ENCODE results near the gene EGFR.

EGFR gene

DNA sequence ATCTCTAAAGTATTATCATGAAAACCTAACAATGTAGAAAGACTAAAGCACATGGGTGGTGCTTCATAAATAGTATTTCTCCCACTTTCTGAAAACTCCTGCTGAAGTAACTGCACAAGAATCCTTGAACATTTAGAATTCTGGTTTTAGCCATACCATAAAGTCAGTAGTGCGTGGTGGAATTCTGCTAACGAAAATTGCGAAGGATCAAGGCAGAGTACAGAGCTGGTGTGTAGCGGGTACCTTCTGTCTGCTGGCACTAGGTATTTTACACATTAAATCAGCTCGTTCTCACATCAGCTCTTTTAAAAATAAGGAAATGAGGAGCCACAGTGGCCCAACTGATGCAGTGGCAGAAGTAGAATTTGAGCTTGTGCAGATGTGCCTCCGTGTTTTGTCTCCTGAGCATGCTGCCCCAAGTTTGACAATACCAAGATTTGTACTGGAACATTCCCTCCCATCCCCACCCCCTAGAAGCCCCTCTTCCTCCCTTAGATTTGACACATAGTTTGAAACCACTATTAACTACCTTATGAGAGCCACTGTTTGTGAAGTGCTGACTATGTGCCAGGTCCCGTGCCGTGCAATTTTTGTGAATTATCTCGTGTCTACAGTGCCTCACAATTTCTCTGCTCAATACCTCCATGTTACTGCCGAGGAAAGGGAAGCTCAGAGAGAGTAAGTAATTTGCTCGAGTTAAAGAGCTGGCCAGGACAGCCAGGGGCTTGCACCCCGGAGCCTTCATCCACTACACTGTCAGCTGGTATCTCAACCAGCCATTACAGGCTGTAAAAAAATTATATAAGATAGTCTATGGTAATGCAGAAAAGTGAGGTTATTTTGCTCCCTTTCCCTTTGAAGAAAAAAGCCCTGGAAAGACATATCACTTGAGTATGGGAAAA, 66.9 kb downstream of the EGFR start:
- DNase-seq: no peak

DNA sequence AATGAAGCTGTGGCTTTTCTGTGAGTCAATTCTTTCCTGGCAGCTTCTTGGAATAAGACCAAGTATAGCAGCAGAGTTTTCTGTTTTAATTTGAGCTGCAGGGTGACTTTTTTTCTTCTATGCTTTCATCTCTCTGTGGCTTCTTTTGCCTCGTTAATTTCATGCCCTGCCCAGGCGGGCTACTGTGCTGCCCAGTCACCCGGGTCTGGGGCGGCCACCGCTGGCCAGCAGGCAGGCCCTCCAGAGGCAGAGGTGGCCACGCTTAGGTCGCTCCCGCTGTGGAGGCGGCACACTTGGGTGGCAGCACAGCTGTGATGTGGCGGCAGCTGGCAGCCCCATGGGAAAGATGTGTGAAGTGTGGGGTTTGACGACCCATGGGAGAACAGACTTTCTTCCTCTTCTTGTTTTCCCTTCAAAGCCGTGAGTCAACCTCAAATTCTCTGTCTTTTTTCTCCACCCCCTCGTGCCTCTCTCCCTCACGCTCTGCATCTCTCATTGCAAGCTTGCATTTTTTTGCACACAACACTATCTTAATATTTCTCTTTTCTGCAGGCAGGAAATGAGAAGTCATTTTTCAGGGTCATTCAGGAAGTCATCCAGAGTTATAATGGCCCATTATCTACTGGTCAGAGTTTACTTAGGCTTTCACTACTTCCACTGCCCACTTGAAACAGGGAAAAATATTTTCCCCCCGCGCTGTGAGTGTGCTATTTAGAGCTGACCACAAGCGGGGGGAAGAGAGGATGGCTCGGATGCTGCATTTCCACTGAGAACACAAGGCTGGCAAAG, 67.8 kb downstream of the EGFR start:
- DNase-seq: no peak

DNA sequence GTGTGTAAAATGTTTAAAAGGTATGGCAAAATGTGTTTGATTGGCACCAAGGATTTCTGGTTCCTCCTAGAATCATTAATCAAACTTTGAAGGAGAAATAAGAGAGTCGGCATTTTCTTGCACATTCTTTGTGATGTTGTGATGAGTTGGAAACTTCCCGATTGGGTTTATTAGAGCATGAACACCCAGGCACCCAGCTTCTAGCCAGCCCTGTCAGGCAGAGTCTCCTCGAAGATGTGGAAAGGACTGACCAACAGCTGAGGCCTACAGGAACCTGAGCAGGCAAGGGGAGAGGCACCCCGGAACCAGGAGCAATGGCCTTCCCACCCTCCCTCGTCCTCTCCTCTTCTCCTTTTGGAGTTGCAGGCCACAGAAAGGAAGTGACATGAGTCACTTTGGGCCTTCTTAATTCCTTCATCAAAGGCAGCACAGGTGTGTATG, 68.7 kb downstream of the EGFR start:
- no peak for DNase-seq

DNA sequence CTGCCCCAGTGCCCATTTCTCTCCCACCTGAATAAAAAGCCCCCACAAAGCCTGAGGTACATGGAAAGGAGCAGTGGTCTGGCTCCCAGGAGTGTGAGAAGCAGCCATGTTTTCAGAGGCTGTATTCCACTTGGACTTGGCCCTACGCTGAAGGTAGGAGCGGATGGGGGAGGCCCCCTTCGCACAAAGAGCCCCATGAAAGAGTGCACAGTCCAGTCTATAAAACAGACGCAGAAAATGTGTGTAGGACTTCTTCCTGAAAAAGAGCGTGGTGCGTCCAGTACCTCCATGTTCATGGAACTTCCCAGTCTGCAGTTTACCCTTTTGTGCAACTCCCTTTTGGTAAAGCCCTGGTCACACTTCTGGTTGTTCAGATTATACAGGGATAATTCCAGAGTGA, 69.3 kb downstream of the EGFR start:
- DNase-seq: no peak

DNA sequence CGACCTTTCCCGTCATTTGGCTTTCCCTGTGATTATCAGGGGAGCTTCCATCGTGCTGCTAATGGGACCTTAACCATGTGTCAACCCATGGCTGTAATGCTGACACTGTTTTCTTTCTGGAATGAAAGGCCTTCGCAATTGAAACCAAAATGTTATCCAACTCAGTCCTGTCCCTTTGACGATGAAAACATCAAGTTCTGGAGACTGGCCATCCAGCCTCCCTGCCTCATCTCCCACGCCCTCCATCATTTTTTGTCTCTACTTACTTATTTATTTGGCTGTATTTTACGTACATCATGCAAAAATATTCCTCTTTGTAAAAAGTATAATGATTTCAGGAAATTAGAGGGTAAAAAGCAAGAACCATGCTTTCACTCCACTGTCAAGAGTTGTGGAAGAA, 69.8 kb downstream of the EGFR start:
- no peak for DNase-seq

DNA sequence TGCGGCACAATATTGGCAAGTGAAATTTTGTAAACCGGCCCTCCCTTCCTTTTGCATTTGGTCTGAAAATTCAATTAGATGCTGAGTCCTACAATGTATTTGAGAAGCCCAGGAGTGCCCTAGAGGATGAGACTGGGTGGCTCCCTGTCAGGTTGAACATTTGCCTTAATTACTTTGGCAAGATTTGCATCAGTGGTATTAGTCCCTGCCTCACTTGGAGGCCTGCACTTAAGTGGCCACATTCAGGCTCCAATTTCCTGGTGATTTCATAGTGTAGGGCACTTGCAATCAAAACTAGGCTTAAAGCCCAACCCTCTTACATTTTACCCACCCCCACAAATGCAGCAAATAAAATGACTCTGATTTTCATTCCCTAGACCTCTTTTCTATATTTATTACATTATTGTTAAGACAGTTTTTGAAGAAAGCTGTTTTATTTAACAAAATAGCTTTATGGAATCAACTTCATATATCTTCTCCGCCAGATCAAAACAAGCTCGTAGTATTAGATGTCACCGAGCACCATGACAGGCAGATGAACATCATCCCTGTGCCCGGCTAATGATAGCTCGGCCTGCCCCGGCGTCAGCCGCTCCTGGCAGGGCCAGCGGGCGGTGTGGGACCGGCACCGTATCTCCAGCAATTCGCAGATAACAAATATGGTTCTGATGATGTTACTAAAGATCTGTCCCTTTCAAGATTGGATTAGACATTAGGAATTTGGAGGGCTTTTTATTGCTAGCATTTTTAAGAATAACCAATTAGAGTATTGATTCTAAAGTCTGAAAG, 73.6 kb downstream of the EGFR start:
- no peak for DNase-seq

DNA sequence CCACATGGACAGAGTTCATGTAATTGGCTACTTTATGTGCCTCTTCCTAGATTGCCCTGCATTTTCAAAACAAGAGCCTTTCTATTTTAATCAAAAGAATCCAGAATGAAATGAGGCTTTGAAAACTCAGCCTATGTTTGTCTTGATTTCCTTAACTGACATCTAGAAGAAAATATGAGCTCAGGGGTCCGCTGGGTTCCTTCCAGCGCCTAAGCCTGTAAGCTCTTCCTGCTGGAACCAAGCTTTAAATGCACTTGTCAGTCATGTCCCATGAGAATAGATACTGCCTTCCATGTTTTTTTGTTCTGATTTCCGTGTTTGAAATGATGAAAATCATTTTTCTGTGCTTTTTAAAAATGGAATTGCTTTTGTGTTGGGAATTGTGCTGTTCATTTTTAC, 74.2 kb downstream of the EGFR start:
- DNase-seq: no peak

DNA sequence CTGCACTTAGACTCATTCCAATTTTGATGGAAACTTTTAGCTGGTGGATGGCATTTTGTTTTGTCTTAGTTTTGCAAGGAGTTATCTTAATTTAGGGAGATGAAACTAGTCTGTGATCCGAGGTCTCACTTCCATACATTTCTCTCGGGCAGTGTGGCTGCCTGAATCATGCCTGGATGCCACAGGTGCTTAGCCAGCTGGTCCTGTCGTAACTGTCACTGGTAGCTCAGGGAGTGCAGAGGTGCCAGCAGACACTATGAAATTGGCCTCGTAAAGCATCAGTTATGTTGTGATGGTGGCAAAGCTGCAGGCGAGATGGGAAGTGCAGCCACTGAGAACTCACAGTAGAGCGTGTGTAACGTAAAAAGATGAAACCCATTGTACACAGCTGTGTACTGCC, 74.9 kb downstream of the EGFR start:
- no peak for DNase-seq

DNA sequence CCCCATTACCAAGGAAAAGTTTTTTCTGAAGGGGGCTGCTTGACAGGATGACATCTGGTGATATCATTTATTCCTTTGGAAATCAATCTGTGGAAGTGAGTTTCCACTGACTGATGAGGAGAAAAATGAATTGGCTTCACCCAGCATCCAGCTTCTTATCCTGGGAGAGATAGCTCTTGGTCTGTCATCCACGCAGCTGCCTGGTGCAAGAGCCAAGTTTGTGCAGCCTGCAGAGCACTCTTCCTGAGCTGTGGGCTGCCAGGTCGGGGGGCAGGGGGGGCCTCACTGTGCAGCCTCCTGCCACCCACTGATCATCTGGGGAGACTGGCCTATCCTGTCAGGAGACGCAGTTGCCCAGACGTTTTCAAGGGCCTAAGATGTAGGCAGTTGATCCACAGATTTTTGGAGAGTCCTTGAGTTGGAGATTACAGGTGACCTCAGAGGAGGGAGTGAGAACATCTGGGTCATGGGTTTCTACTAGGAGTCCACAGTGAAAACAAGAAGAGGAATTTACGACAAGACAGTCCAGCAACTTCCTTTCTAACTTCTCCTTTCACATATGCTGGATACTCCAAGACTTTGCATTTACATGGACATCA, 75.4 kb downstream of the EGFR start:
- DNase-seq: no peak

DNA sequence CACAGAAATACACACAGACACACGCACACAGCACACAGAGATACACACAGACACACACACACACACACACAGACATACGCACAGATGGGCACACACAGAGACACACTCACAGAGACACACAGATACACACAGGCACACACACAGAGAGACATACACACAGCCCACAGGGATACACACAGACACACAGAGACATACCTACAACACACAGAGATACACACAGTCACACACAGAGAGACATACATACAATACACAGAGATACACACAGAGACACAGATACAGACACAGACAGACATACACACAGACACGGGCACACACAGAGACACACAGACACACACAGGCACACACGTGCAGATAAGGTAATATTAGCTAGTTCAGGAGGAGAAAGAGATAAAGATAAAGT, 76.9 kb downstream of the EGFR start:
- DNase-seq: no peak

DNA sequence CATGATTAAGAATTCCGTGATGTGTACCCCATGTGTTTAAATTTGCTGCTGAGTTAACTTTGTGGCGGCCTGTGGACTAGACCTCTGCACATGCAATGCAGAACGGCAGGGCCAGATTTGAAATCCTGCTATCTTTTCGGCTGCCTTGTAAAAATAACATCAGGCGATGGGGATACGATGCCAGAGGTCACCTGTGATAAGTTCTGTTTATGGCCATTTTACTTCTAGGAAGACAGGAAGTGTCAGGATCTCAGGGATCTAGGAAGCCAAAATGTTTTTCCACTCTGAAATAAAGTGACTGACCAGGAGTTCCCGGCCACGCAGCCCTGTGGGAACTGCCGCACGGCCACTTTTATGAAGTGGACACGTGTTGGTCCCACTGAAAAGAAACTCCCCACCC, 77.5 kb downstream of the EGFR start:
- DNase-seq: no peak

DNA sequence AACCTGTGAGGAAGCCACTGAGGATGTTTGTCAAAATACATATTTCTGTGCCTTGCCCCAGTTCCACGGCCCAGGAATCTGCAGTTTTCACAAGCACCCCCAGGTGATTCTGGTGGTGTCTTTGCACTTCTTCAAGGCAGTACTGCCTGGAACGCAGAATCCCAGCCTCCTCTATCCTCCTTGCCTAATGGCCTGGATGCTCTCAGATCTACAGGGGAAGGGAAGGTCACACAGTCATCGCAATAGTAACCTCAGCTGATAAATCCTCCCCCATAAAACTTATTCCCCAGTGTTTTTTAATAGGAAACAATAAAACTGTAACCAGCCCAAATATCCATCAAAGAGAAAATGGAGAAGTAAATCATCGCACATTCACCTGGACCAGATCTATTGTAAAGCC, 78.3 kb downstream of the EGFR start:
- DNase-seq: no peak

DNA sequence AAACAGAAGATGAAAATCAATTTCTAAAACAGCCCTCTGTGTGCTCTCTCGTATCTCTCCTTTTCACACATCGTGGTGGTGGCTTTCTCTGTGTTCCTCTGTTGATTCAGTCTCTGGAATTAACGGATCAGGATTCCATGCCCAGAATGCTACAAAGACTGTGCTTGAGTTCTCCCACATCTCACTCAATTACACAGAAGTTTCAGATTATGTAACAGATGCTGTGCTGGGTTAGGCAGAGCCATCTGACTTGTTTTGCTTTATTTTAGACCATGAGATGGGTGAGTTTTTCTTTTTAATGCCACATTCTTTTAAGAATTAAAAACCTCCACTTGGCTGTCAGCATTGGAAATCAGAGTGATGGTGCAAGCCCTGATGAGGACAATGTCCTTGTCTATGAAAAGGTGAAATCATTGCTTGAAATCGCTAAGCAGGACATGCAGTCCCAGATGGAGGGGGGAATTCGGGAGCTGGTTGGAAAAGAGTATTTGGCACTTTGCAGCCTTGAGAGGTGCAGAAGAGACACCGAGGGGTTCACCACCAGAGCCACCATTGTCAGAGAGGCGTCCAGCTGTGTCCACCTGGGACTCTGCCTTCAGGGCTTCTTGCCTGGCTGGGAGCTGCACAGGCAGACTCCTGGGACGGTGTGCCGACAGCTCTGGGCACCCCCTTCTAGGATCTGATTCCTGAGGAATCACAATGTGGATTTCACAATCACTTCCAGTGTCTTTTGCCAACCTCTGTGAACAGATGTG, 80.4 kb downstream of the EGFR start:
- no peak for DNase-seq

DNA sequence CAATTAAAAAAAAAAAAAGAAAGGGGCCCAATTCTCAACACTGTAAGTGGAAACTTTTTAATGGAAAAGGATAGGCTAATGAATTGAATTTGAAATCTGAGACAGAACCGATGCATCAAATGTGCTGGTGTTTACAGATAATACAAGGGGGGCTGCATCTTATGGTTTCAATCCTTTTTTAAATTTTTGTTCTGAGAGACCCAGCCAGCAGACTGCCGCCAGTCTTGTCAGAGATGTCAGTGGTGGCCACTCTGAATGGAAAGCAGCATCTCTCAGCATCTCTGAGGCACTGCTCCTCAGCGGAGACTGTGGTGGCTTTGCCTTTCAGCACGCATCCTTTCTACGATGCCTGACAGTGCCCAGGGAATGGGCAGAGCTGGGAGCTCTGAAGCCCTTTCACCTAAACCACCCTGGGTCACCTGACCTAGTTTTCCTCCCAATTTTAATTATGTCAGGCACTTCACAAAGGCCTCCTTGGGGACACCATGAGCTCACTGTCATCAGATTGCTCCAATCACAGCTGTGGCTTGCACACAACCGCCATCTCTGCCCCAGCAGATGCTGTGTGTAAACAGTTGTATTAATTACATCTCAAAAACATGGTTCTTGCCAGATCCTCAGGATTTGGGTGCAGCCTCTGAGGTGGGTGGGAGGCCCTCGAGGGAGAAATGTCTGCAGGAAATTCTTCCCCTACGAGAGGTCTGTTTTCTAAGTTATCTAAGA, 81.2 kb downstream of the EGFR start:
- no peak for DNase-seq

DNA sequence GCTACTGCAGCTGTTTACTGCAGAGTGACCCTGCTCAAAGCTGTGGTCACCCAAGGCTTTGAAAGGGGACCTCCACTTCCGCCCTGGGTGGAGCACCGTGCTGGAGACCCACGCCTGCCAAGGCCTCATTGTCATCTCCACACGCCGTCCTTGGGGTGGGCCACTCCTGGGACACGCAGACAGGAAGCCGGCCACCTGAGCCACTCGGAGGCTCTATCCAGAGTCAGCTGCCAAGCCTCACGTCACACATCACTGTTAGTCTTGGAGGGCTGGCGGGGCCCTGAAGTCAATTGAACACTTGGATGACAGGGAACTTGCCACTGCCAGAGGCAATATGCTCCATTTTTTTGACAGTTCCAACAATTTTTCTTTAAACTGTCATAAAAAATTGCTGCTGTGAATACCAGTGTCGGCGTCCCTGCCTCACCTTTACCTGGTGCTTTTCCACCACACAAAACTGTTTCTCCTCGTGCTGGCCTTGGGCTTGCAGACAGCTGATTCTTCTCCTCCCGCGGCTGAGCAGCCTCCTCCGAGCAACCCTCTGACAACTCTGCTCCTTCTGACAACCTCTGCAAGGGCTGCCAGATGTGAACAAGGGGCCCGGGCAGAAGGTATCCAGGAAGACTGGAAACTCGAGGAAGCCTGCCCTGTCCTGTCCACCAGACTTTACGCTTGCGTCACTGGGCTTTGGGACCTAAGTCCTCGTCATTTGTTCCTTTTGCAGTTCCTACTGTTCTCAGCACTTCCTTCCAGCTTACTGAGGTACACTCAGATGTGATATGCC, 81.9 kb downstream of the EGFR start:
- no peak for DNase-seq

DNA sequence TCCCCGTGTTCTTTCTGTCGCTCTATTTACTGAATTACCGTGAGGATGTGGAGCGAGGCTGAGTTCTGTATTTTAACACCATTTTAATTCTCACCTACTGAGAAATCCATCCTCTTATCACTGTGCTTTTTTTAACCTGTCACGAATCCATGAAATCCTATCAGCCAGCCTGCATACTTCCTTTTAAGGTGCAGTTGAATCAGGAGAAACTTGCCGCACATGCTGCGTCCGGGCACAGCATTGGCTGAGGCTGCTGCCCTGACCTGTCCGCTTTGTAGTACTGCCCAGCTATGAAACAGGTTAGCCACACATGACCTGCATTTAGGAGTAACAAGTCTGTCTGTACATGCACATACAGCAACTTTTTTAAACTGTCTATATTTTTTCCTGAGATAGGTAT, 82.5 kb downstream of the EGFR start:
- no peak for DNase-seq

DNA sequence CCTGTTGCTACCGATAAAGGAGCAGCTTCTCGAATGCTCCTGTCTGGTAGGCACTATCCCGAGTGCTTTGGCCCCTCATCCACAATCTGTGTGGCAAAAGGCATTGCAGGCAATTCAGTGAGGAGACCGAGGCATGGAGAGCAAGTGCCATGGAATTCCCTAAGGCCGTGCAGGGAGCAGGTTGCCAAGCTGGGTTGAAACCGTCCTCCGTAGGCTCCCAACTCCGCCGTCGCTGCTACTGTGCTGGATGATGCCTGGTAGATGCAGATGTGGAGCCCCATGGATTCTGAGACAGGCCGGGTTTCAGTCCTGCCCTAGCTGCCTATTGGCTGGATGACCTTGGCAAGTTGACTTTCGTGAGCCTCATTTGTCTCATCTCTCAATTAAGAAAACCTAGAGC, 85.3 kb downstream of the EGFR start:
- no peak for DNase-seq

DNA sequence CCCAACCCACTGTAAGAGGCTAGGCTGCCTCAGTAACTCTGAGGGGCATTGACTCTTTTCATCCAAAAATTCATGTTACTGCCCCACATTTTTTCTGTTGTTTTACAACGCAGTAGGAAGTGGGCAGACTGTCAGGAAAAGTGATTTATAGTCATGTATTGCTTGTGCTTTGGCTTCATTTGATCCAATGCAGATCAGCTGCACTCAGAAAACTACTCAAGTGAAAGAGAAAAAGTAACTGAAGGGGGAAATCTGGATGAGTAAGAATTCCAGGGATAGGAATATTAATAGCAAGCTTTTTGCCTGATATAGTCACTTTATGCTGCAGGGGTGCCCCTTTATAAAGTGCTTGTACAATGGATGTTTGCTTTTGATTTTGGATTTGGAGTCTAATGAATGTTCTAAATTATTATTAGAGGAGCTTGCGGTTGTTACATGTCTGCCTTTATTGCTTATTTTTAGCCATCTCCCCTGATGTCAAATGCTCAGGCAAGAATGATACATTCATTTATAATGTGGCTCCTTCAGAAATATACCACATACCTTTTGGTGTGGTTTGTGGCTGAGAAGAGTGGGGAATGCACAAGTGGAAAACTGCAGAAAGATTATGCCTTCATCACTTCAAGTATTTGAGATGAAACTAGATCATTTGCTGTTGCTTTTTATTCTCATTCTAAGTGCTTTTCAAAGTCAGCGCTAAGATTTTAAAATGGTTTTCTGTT, 86.1 kb downstream of the EGFR start:
- no peak for DNase-seq

DNA sequence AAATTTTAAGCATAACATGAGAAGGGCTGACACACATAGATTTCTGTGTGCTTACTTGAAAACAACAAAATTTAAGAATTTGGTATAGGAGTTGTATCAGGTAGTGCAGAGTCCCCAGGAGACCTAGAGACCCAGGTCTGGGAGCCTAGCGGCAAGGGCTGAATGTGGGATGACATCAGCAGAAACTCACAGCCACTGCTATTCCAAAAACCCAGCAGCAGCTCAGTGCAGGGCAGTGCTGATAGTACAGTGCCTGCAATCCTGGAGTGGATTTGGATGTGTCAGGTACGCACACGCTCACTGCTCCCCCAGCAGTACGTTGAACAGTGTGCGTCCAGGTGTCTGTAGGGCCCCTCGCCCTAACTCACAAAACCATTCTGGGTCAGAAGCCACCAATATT, 87.1 kb downstream of the EGFR start:
- DNase-seq: no peak

DNA sequence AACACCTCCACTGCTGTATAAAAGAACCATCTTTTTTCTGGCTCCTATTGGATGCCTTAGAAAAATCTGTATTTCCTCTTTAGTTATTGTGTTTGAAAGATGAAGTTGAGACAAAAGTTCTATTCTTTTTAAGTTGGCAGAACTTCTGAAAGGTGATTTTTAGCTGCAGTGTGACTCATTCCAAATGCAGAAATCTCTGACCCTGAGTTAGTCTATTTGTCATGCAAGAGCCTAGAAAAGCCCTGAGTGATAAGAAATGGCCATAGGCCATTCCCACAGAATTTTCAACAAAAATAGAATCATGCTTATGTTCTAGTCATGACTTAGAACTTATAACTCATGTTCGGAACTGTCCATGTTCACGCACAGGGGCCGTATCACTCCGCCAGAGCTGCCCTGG, 89.1 kb downstream of the EGFR start:
- DNase-seq: no peak

All from cerebellar nuclear complex (tissue), 1 donor.